ENCODE results near the gene DEPP1. TPM values are rescaled to one million over a fixed set of nuclear protein-coding genes. Genes with fewer than 3 reads are reported as not detected.

The DEPP1 gene
- total RNA-seq, 1 experiment from 2014 or later, result 1.6 TPM

DNA sequence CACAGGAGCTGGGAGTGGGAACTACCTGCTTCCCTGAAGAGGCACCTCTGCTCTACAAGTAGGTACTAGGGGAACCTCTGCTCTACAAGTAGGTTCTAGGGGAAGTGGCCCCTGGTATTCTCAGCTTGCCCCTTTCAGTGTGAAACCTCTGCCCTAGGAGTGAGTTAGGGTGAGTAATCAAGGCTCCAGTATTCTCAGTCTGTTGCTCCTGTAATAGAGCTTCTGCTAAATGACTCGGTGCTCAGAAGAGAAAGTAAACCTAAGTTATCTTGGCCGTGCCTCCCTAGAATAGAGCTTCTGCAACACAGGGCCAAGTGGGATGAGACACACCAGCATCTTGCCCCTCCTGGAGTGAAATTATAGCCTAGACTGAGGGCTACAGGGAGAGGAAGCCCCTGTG lies 32.4 kb downstream of the DEPP1 start (continued):
- TF ChIP-seq ZNF671 (CRISPR knock-in tag; IDR thresholded peaks at IDR 0.05) (no peak), ZNF281 (CRISPR knock-in tag; IDR thresholded peaks at IDR 0.05) (no peak)
- TF ChIP-seq, protein P1, sequence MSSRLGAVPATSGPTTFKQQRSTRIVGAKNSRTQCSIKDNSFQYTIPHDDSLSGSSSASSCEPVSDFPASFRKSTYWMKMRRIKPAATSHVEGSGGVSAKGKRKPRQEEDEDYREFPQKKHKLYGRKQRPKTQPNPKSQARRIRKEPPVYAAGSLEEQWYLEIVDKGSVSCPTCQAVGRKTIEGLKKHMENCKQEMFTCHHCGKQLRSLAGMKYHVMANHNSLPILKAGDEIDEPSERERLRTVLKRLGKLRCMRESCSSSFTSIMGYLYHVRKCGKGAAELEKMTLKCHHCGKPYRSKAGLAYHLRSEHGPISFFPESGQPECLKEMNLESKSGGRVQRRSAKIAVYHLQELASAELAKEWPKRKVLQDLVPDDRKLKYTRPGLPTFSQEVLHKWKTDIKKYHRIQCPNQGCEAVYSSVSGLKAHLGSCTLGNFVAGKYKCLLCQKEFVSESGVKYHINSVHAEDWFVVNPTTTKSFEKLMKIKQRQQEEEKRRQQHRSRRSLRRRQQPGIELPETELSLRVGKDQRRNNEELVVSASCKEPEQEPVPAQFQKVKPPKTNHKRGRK (CRISPR knock-in tag; IDR thresholded peaks at IDR 0.05; ENCODE audit: borderline replicate concordance), result no peak

GRCh38 chr10:44944354-44944753 lies 34.3 kb downstream of the DEPP1 start:
- POLR2A ChIA-PET, result no interaction called here
- Mint-ChIP-seq H3K27me3 (ENCODE audit: low read depth) (no peaks in the 10 kb centered on the region), H3K4me1 (peaks cover 6% of the 10 kb centered on the region)

More at GRCh38 chr10:44944354-44944753, 34.3 kb downstream of the DEPP1 start:
- DNase-seq (ENCODE audit: low spot score) (no peak), ATAC-seq (no peak)
- Mint-ChIP-seq H3K36me3 (peaks cover 12% of the 10 kb centered on the region), H3K9me3 (peaks cover 30% of the 10 kb centered on the region), H3K4me3 (no peak overlapping the region), H3K27ac (no peak overlapping the region)
- TF ChIP-seq ZNF532 (CRISPR knock-in tag; IDR thresholded peaks at IDR 0.05; ENCODE audit: borderline replicate concordance) (no peak), ZNF317 (CRISPR knock-in tag; IDR thresholded peaks at IDR 0.05; ENCODE audit: borderline replicate concordance, low read depth) (peak; percentile 97), ZNF671 (CRISPR knock-in tag; IDR thresholded peaks at IDR 0.05) (no peak), KAT7 (CRISPR knock-in tag; IDR thresholded peaks at IDR 0.05; ENCODE audit: borderline replicate concordance) (no peak), AR (CRISPR knock-in tag; IDR thresholded peaks at IDR 0.05) (no peak)
- TF ChIP-seq, protein P2, sequence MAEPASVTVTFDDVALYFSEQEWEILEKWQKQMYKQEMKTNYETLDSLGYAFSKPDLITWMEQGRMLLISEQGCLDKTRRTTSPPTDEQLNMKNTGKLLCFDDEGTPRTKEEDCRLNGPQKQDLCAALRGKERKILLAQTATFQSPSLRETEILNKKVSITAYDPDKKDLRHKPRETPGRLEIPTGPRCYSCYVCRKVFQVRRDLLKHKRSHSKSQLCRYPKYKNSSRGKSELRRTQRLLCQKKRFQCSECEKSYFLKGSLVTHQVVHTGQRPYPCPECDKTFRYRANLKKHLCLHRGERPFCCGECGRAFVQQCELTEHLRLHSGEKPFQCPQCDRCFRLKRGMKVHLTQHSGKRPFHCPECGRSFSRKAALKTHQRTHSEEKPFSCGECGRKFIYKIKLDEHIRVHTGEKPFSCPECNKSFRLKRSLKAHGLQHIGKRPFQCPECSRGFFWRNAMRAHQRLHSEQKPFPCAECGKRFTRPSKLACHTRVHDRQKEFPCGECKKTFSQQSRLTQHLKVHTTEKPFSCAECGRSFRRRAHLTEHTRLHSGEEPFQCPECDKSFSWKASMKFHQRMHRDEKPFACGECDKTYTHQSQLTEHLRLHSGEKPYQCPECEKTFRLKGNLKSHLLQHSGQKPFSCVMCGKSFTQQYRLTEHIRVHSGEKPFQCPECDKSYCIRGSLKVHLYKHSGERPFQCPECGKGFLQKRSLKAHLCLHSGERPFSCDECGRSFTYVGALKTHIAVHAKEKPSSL (CRISPR knock-in tag; conservative IDR thresholded peaks at IDR 0.05), result no peak
- CTCF ChIA-PET, result interaction anchor here (0.8 kb wide), 1 partner anchor 31 kb away, joined by 3 read pairs; no protein-coding TSS in a partner anchor
